Astrocyte (in vitro differentiated cells and primary cell): ENCODE measurements around the gene DCAF15.

Source experiments
- CTCF ChIP-seq: IDR thresholded peaks from 2 replicates; pipeline ENCODE4 v1.5.1; 2011; ENCODE audit warnings: low read depth, mild to moderate bottlenecking, inconsistent platforms, low read length, moderate library complexity; ENCODE audit not compliant: insufficient read depth
- EZH2 ChIP-seq: IDR thresholded peaks from 2 replicates; pipeline ENCODE4 v1.6.1; 2012; ENCODE audit warnings: mild to moderate bottlenecking, low read length, inconsistent platforms; ENCODE audit not compliant: insufficient read depth

GRCh38 chr19:13929956-13930355 lies 22.4 kb upstream of the DCAF15 start:
- no peak for TF ChIP-seq CTCF
- no peak for TF ChIP-seq EZH2
